Stimulated activated CD8-positive, alpha-beta memory T cell treated with anti-CD3 and anti-CD28 coated beads, Interleukin-12 subunit alpha, Interleukin-12 subunit beta, amount 100 ng/mL, for 24 hours (primary cell): ENCODE data around the gene PDE5A.
"Not testable (repeated sequence)": the region's sequence is repeated elsewhere in the genome, so short reads cannot be mapped to it uniquely, and the experiment has no call there.

ENCODE experiments used
- DNase-seq: peaks from one replicate; pipeline ENCODE4 v3.0.0-alpha.2; 2020; ENCODE audit errors: extremely low read depth

Gene PDE5A

DNA sequence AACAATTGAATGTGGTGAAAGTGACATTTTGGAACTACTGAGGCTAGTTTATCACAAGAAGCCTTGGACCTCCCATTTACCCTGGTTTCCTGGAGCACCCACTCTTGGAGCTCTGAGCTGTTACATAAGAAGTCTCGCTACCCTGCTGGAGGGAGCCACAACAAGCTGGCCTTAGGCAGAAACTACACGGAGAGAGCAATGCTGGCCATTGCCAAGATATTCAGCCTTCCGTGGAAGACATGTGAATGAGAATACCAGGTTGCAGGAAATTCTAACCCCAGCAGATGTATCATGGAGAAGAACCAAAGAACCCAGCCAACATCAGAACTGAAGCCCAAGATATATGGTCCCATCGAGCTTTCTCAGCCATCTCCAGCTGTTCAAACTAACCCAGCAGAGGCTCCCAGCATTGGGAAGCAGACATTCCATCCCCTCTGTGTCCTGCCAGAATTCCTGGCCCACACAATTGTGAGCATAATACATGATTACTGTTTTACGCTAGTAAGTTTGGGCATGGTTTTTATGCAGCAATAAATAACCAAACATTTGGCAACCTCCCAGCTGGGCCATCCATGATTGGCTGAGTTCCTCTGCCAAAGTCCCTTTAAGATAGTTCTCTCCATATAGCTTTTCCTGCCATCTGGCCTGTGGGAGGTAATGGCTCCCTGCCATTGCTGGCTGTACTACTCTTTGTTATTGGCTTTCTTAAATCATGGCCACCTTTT is 17.9 kb upstream of the PDE5A start:
- no peak for DNase-seq

DNA sequence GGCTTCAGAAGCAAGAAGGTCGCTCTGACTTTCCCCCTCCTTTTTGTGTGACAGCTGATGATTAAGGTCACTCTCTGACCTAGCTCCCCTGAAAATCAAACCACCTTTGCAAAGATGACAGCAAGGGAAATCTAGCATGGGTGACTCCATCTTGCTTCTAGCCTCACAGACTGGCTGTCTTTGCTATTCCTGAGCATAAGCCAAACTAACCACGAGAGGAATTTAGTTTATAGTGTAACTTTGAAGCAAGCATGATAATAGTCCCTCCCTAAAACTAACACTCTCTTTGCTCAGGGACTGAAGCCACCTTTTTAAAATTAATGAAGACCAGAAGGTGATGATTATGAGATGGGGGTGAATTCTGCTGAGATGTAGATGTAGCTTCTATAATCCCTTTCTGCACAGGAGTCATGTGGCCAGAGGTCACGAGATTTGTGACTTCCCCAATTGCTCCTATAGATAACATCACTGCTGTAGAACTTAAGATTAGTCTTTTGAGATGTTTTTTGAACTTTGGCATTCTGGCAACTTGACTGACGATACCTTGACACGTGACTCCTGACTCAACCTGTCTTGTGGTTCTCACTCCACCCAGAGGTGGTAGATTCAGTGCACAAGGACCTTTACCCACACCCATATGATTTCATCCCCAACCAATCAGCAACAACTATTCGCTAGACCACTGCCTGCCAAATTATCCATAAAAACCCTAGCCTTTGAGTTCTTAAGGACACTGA is 14.9 kb upstream of the PDE5A start:
- DNase-seq: no peak

DNA sequence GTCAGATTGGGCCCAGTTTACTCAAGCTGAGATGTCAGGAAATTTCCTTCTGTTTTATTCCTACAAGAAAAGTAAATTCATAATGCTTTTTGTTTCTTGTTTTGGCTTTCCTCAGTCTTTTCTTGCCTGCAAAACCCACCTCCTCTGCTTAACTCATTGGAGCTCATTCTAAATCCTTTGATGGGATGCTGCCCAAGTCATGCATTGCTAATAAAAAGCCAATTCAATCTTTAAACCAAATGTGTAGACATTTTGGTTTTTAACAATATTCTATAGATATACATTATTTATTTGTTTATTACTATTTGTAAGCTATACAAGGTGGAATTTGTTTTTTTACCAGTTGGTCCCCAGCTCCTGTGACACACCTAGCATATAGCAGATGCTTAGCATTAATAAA is 13.2 kb upstream of the PDE5A start:
- DNase-seq: no peak

DNA sequence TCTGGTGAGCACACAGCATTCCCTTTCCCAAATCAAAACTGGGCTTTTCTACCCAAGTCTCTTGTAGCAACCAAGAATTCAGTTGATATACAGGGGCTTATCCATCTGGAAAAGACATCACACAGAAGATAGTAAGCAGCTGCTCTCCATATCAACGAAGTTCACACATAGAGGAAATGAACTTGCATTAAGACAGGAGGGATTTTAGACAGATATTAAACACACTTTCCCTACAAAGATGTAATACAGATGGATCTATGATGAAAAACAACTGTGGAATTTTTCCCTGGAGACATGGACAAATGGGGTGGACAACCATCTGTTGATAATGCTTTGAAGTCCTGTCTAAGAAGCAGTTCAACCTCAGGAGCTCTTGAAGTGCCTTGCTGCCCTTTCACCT is 9.8 kb upstream of the PDE5A start:
- no peak for DNase-seq

DNA sequence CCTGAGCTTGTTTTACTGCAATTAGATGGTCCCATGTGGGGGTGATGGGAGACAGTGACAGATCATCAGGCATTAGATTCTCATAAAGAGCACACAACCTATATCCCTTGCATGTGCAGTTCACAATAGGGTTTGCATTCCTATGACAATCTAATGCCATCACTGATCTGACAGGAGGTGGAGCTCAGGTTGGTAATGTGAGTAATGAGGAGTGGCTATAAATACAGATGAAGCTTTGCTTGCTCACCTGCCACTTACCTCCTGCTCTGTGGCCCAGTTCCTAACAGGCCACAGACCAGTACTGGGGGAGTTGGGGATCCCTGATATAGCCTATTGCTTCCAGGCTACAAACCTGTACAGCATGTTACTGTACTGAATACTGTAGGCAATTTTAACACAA is 8.2 kb upstream of the PDE5A start:
- DNase-seq: not testable (repeated sequence)

DNA sequence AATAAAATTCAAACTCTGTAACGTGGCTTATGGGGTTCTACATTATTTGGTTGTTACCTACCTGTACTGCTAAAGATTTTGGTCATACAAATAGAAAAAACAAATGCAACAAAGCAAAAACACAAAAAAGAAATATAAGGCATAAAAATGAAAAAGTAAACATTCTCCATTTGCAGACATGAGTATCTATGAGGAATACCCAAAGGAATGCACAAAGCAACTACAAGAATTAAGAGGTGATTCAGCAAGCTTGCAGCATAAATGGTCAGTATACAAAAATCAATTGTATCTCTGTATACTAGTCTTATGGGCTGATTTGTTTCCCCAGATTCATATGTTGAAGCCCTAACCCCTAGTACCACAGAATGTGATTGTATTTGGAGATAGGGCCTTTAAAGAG is 3.6 kb upstream of the PDE5A start:
- no peak for DNase-seq

DNA sequence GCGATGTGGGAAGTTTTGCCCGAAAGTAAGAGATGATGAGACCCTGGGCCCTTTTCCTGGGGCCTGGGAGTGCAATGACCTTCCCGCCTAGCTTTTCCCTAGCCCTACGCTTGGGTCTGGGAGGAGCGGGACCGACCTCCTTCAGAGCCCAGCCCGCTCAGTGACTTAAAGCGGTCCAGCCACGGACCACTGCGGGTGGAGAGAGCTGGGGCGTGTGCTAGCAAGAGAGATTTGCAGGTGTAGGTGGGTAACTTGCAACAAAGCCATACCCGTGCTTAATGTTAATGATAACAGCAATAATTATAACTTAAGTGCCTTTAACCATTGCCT is 503 bp upstream of the PDE5A start:
- no peak for DNase-seq

DNA sequence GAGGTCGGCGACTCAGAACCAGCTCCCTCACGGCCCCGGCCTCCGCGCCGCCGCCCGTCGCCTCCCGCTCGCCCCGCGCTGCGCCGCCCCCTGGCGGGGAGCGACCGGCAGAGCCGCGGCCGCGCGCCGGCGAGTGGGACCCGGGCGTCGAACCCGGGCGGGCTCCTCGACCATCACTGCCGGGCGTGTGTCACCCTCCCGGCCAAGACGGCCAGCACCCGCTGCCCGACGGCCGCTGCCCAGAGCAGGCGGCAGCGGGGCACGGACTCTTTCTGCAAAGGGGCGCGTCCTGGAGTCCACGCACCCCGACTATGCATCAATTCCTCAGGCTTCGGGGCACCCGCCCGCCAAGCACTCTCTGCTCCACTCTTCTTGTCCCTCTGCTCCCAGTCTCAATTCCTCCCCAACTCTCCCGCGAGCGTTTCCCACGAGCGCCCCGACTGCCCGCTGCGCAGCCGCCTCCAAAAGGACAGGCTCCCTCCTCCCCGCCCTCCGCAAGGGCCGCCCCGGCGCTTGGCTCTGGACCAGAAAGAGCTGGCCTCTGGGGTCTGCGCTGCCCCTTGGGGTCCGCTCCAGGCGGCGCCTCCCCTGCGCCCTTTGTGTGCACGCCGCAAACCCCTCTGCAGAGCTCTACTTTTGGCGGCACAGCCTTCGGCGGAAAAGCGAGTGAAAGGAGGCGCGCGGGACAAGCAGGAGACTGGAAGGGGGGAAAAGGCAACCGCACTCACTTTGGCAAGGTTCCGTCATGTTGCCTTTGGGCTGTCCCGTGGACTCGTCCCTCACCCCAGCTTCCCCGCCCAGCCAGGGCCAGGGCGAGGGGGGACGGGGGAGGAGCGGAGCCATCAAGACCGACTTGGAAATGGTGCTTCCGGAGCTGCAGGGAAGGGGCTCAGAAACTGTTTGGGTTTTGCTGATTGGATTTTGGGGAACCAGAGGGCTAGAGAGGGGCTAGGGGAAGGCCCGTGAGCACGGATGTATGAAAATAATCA is 1.0 kb downstream of the PDE5A start:
- DNase-seq: no peak

DNA sequence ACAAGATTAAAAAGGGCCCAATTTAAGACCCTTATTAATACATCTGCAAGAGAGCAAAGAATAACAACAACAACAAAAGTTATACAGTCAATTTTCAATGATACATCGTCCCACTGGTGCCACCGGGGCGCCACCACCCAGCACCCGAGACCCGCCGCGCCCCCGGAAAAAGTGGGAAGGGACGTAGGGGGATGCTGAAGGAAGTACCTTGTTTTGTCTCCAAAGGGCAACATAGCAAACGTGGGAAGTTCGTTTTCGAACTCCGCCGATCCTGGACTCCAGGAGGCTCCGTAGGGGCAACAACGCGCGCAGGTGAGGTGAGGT is 1.7 kb downstream of the PDE5A start:
- DNase-seq: no peak

DNA sequence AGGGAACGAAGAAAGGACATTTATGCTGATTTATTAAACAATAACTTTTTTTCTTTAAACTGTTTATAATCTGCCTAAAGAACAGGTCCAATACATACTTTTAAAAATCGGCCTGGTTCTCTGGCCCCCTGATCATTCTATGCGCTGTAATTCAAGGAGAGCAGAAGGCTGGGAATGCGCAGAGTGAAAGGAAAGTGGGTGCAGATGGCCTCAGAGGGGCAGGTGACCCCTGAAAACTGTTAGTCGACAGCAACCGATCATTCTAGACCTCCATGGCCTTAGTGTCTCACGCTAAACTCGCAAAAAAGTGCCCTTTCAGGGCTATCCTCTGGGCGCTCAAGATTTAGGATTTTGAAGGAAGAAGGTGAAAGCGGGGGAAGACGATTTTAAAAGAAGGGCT is 2.2 kb downstream of the PDE5A start:
- DNase-seq: no peak

DNA sequence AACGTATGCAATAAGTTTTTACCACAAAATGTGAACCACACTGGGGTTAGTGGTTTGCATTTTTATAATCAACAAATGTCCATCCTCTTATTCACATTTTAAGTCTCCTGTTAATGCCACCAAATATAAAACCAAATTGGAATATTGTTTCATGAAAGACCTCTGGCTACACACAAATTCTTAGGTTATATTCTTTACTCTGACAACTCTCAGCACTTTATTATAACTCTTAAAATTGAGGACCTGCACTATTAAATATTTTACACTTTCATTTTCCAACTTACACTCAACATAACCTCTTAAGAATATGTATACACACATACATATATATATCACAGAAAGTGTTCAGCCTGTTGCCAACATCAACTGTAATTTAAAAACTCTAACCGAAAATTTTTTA is 2.8 kb downstream of the PDE5A start:
- no peak for DNase-seq

DNA sequence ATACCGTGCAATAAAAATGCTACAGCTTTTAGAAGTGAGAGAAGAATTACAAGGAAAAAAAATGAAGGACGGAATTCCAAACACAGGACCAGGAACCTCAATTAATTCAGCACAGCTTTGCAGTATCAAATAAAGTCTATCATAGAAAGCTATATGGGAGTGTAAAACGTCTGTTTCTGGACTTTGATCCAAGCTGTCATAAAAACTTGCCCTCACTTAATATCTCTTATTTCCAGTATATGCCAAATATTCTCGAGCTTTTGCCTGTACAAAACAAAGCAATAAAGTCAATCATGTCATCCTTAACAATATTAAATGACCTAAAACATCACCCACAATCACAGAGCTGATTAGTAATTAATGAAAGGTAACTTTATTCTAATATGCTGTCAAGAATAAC is 4.2 kb downstream of the PDE5A start:
- no peak for DNase-seq

DNA sequence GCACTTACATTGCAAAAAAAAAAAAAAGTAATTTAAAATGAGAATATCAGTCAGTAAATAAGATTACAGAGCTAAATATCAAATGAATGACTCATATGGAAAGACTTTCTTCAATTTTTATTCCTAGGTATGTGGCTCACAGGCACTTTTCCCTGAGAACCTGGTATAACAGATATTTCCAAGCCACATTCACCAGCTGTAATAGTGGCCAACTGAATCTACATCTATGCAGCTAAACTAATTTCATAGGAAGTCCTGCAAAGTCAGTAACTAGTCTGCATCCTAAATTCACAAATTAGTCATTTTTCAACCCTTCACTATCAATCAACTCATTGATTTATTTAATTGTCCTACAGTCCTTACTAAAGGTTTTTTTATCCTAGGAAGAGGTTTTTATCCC is 5.6 kb downstream of the PDE5A start:
- DNase-seq: no peak

DNA sequence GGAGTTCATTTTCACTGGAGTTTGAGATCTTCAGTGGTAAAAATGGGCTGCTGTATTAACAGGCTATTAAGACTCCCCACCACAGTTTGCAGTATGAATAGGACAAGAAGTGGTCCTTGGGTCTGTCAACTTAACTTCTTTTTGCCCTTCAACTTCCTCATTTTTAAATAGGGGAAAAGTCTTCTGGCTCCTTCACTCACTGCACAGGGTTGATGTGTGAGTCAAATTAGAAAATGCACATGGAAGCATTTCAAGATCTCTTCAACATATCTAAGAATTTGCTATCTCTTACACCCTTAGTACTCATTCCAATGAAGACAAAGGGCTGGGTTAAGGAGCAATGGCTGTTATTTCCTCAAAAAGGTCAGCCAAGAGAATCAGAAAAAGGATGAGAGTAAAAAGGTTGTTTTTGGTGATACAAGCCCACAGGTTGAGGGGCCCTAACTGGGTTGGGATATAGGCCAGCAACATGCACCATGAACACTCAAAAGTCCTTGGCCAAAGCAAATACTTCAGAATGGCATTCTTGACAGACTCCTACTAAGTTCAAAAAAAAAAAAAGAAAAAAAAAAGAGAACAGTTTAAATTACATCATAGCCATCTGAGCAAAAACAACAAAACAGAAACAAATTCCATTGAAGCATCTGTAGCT is 13.4 kb downstream of the PDE5A start:
- DNase-seq: no peak

DNA sequence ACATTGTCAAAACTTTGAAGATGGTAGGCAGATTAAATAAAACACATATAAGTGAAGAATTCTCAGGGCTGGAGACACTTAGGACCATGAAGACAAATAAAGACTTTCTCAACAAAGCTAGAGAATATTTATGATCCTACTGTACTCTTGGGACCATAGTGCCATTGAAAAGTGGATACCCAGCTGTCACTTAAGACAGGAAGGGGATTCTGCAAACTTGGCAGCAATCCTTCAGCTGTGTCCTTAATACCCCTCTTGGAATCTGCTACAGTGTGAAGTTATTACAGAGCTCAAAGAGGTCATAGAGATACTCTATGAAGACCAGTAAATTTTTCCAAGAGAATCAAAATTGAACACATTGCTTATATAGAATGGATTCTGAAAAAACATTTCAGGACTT is 24.3 kb downstream of the PDE5A start:
- DNase-seq: no peak

DNA sequence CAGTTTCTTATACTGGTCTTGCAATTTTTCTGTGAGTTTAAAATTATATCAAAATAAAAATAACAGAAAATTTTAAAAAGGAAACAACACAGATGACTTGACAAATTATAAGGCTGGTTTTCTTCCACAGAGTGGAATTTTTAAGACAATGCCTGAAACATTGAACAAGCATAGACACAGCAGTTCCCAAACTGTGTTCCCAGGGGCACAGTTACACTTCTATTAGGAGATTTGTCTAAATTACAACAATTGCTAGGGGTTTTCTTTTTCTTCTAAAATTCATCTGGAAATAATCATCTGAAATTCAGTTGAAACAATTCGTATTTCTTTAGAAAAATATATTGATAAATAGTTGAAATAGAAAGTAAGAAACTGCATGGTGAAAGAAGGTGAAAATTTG is 26.2 kb downstream of the PDE5A start:
- no peak for DNase-seq

DNA sequence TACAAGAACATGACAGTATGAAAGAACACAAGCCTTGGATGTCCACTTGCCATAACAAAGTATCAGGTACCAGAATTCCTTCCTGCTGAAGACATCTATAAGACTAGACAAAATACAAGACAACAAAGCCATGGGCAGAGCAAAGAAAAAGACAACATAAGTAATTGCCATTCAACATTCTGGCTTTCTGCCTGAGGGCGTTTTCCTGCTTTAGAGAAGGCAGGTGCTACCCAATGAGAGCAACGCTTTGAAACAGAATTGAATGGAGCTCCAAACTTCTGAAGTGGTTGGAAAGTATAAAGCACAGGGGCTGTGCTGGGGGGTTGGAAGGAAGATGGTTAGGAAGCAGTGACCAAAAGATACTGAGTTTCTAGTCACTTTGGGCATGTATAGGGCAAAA is 30.1 kb downstream of the PDE5A start:
- no peak for DNase-seq

DNA sequence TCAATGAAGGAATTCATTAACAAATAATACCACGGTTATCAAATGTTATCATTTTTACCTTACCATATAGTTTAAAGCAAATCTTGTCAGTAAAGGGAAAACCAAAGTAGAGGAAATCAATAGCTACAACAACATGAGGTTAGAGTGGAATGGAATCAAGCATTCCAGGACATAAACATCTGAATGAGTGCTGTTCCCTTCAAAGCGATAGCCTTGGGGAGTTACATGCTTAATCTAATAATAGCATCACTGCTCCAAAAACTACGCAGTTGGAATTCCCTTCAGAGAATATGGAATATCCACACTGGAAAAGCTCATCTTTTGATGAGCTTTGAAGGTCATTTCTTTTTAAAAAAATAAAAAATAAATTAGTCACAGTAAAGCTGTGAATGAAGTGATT is 31.2 kb downstream of the PDE5A start:
- no peak for DNase-seq

DNA sequence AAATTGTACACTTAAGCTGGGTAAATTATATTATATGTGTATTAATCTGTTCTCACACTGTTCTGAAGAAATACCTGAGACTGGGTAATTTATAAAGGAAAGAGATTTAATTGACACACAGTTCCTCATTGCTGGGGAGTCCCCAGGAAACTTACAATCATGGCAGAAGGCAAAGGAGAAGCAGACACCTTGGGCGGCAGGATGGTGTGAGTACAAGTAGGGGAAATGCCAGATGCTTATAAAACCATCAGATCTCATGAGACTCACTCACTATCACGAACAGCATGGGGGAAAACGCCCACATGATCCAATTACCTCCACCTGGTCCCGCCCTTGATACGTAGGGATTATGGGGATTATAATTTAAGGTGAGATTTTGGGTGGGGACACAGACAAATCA is 34.9 kb downstream of the PDE5A start:
- no peak for DNase-seq

DNA sequence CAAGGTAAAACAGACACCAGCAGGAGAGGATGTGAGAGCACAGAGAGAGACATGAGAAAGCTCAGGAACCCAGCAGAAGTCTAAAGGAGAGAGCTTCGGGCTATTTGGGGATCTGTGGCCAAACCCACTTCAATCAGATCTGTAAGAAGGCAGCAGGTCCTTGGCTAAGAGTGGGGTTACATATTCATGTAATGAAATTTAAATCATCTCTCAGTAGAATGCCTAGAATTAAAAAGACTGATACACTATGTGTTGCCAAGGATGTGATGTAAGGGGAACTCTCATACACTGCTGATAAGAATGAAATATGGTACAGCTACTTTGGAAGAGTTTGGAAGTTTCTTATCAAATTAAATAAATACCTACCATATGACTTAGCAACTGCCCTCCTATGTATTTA is 35.8 kb downstream of the PDE5A start:
- DNase-seq: no peak

DNA sequence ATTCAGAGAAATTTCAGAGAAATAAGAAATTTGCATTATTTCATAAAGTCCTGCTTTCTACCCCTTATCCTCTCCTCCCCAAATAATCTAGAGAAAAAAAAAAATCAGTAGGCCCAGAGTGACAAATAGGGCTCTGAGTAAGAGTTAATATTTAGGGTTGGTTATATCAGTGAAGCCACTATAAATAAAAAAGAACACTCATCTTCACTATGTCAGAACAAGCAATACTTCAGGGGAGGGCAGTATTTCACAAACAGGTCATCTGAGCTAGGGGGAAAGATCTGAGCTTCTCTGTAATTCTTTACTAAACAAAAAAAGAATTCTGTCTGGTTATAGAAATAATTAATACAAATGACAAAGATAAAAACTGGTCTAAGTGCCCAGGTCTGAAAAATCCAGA is 39.4 kb downstream of the PDE5A start:
- no peak for DNase-seq

DNA sequence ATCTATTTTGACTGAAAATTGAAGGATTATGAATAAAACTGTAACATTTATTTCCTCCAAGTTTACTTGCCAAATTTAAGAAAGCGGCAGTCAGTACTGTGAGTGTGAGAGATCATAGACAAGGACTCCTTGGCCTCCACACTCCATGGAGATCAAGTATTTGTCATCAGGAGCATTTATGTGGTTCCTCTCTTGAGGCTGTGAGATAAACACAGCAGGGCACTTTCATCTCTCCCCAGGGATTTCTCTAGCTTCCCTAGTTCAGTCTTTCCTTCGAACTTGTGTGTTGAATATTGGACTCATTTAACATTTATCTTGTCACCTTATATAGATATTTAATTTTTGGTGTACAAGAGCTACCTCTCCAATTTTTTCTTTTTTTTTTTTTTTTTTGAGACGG is 40.8 kb downstream of the PDE5A start:
- no peak for DNase-seq
